Measurements from ENCODE around the gene CDH4.

The CDH4 gene

GRCh38 chr20:61493798-61494305 is 241.8 kb downstream of the CDH4 start:
- no peak for DNase-seq (ENCODE audit: low spot score)

- no peak for DNase-seq (ENCODE audit: low spot score)
Measured at GRCh38 chr20:61494763-61495575, 242.9 kb downstream of the CDH4 start.

GRCh38 chr20:61497029-61497627 is 245.1 kb downstream of the CDH4 start:
- DNase-seq (ENCODE audit: low spot score): no peak

GRCh38 chr20:61499859-61500554 is 247.9 kb downstream of the CDH4 start:
- no peak for DNase-seq (ENCODE audit: low spot score)

- no peak for DNase-seq (ENCODE audit: low spot score)
Measured at GRCh38 chr20:61500791-61501321, 248.8 kb downstream of the CDH4 start.

- no peak for DNase-seq (ENCODE audit: low spot score)
Measured at GRCh38 chr20:61502433-61502832, 250.4 kb downstream of the CDH4 start.

- DNase-seq (ENCODE audit: low spot score): no peak
Measured at GRCh38 chr20:61503106-61503505, 251.0 kb downstream of the CDH4 start.

- DNase-seq (ENCODE audit: low spot score): no peak
Measured at GRCh38 chr20:61505508-61505907, 253.4 kb downstream of the CDH4 start.

- DNase-seq (ENCODE audit: low spot score): no peak
Measured at GRCh38 chr20:61507778-61508177, 255.7 kb downstream of the CDH4 start.

GRCh38 chr20:61508301-61509096 is 256.4 kb downstream of the CDH4 start:
- no peak for DNase-seq (ENCODE audit: low spot score)

- no peak for DNase-seq (ENCODE audit: low spot score)
Measured at GRCh38 chr20:61510778-61511330, 258.8 kb downstream of the CDH4 start.

- no peak for DNase-seq (ENCODE audit: low spot score)
Measured at GRCh38 chr20:61512475-61512874, 260.4 kb downstream of the CDH4 start.

- no peak for DNase-seq (ENCODE audit: low spot score)
Measured at GRCh38 chr20:61513124-61514017, 261.3 kb downstream of the CDH4 start.

GRCh38 chr20:61514018-61514365 is 261.9 kb downstream of the CDH4 start:
- no peak for DNase-seq (ENCODE audit: low spot score)

- DNase-seq (ENCODE audit: low spot score): no peak
Measured at GRCh38 chr20:61514396-61514795, 262.3 kb downstream of the CDH4 start.

GRCh38 chr20:61514805-61515505 is 262.9 kb downstream of the CDH4 start:
- no peak for DNase-seq (ENCODE audit: low spot score)

- DNase-seq (ENCODE audit: low spot score): no peak
Measured at GRCh38 chr20:61515922-61516321, 263.9 kb downstream of the CDH4 start.

GRCh38 chr20:61516346-61517208 is 264.5 kb downstream of the CDH4 start:
- DNase-seq (ENCODE audit: low spot score): no peak

GRCh38 chr20:61517419-61517818 is 265.4 kb downstream of the CDH4 start:
- DNase-seq (ENCODE audit: low spot score): no peak
